Activated B cell treated with CpG ODN at 0.5 μM for 24 hours (primary cell): ENCODE results near the gene FHAD1. TPM values are rescaled to one million over a fixed set of nuclear protein-coding genes. Genes with fewer than 3 reads are reported as not detected.

Experiments
- ATAC-seq: fragments of 200-7000 bp; cut with Tn5 transposase; one replicate; pipeline ENCODE4 v1.10.0; 2021; ENCODE audit warnings: low read depth, mild to moderate bottlenecking, moderate library complexity
- CTCF ChIA-PET: fragments of 350-600 bp; sonication (Branson Sonifier 250); formaldehyde crosslinking; loops from one replicate; lab custom pipeline; 2021; ENCODE audit warnings: antibody characterized with exemption; lab: Charles Lee
- POLR2A ChIA-PET: fragments of 350-600 bp; sonication (Branson Sonifier 250); formaldehyde crosslinking; loops from one replicate; lab custom pipeline; 2021; ENCODE audit warnings: antibody characterized with exemption; lab: Charles Lee
- DNase-seq: peaks from one replicate; pipeline ENCODE4 v3.0.0; 2022
- H3K27ac Mint-ChIP-seq: one replicate; pipeline ENCODE4 v1.8.0; 2020; ENCODE audit warnings: mixed read lengths
- H3K27me3 Mint-ChIP-seq: one replicate; pipeline ENCODE4 v1.8.0; 2021; ENCODE audit warnings: mixed read lengths
- H3K36me3 Mint-ChIP-seq: one replicate; pipeline ENCODE4 v1.8.0; 2021; ENCODE audit warnings: low read depth, mixed read lengths
- H3K4me1 Mint-ChIP-seq: one replicate; pipeline ENCODE4 v1.8.0; 2021; ENCODE audit warnings: mixed read lengths
- H3K4me3 Mint-ChIP-seq: one replicate; pipeline ENCODE4 v1.8.0; 2020; ENCODE audit warnings: mild to moderate bottlenecking, mixed read lengths
- H3K9me3 Mint-ChIP-seq: one replicate; pipeline ENCODE4 v1.8.0; 2020; ENCODE audit warnings: mixed read lengths
- CTCF ChIP-seq: fragments of 200-600 bp; IDR thresholded peaks from one replicate; pipeline ENCODE4 v1.8.0; 2022; ENCODE audit warnings: antibody characterized with exemption, mild to moderate bottlenecking
- intact Hi-C: fragments of 100-400 bp; cut with micrococcal nuclease; formaldehyde crosslinking; loops from one replicate; pipeline ENCODE4 v1.15.1; 2024
- total RNA-seq: library from RNA; stranded (reverse); gene quantifications from 2 replicates; pipeline ENCODE4 v1.2.3, GENCODE V29; 2022

The FHAD1 gene
- total RNA-seq, 1 donor from 2014 or later: not detected

- intact Hi-C loops: no loop called here
- POLR2A ChIA-PET: no interaction called here
Measured at GRCh38 chr1:15229707-15230131, 17.3 kb upstream of the FHAD1 start.

GRCh38 chr1:15231714-15232201 lies 15.3 kb upstream of the FHAD1 start:
- CTCF ChIA-PET: no interaction called here
- H3K27ac Mint-ChIP-seq: no peak overlapping the region
- DNase-seq: no peak

More at GRCh38 chr1:15229707-15230131, 17.3 kb upstream of the FHAD1 start:
- peaks cover 6% of the 10 kb centered on the region for H3K4me1 Mint-ChIP-seq
- H3K4me3 Mint-ChIP-seq: no peak overlapping the region
- no peaks in the 10 kb centered on the region for H3K9me3 Mint-ChIP-seq
- CTCF ChIA-PET: no interaction called here
- TF ChIP-seq CTCF: no peak
- H3K36me3 Mint-ChIP-seq: no peaks in the 10 kb centered on the region
- H3K27ac Mint-ChIP-seq: no peak overlapping the region
- no peaks in the 10 kb centered on the region for H3K27me3 Mint-ChIP-seq
- no peak for DNase-seq
- ATAC-seq: no peak

GRCh38 chr1:15233689-15234088 lies 13.3 kb upstream of the FHAD1 start:
- no peaks in the 10 kb centered on the region for H3K36me3 Mint-ChIP-seq
- intact Hi-C loops: no loop called here
- CTCF ChIA-PET: no interaction called here
- H3K27ac Mint-ChIP-seq: no peak overlapping the region
- TF ChIP-seq CTCF: no peak
- no peaks in the 10 kb centered on the region for H3K9me3 Mint-ChIP-seq
- POLR2A ChIA-PET: no interaction called here
- ATAC-seq (no peak), DNase-seq (no peak)
- peaks cover 4% of the 10 kb centered on the region for H3K4me1 Mint-ChIP-seq
- peaks cover 2% of the 10 kb centered on the region for H3K27me3 Mint-ChIP-seq
- no peak overlapping the region for H3K4me3 Mint-ChIP-seq

More at GRCh38 chr1:15231714-15232201, 15.3 kb upstream of the FHAD1 start:
- Mint-ChIP-seq H3K4me3 (no peak overlapping the region), H3K4me1 (peaks cover 4% of the 10 kb centered on the region), H3K9me3 (no peaks in the 10 kb centered on the region), H3K27me3 (no peaks in the 10 kb centered on the region), H3K36me3 (no peaks in the 10 kb centered on the region)
- intact Hi-C loops: no loop called here
- ATAC-seq: peak; percentile 37
- POLR2A ChIA-PET: no interaction called here
- TF ChIP-seq CTCF: no peak

- no peak for ATAC-seq
- Mint-ChIP-seq H3K27ac (no peak overlapping the region), H3K9me3 (no peaks in the 10 kb centered on the region), H3K4me3 (no peak overlapping the region), H3K36me3 (no peaks in the 10 kb centered on the region), H3K4me1 (peaks cover 4% of the 10 kb centered on the region), H3K27me3 (peaks cover 2% of the 10 kb centered on the region)
- TF ChIP-seq CTCF: no peak
- intact Hi-C loops: no loop called here
- DNase-seq: no peak
- ChIA-PET CTCF (no interaction called here), POLR2A (no interaction called here)
Measured at GRCh38 chr1:15236321-15236721, 10.7 kb upstream of the FHAD1 start.

GRCh38 chr1:15236746-15237145 lies 10.3 kb upstream of the FHAD1 start:
- CTCF ChIA-PET: no interaction called here
- Mint-ChIP-seq H3K36me3 (no peaks in the 10 kb centered on the region), H3K27me3 (peaks cover 2% of the 10 kb centered on the region), H3K9me3 (no peaks in the 10 kb centered on the region), H3K27ac (no peak overlapping the region), H3K4me3 (no peak overlapping the region), H3K4me1 (no peaks in the 10 kb centered on the region)
- ATAC-seq (no peak), DNase-seq (no peak)
- intact Hi-C loops: no loop called here
- POLR2A ChIA-PET: no interaction called here
- TF ChIP-seq CTCF: no peak
